ENCODE data around the gene LDAH.

Gene LDAH

DNA sequence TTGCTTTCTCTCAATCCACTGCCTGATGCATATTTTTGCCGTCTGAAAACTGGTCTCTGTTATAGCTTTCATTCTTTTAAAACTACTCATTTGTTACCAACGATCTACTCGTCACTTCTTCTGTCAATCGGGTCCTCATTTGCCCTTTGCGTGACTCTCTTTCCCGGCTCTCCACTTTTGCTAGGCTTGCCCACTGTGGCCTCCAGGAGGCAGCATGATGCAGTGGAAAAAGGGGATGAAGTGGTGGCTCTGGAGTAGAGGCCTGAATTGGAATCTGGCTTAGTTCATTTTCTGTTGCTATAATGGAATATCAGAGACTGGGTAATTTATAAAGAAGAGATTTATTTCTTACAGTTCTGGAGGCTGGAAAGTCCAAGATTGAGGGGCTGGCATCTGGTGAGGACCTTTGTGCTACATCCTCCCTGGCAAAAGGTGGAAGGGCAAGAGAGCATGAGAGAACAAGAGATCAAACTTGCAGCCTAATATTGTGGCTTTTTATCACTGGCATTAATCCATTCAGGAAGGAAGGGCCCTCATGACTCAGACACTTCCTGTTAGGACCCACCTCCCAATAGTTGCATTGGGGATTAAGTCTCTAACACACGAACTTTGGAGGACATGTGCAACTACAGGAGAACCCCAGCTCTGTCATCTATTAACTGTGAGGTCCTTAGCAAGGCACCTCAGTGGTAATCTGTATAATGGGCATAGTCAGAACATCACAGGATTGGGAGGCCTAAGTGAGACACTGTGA is 140.6 kb downstream of the LDAH start:
- no peak for DNase-seq (ENCODE audit: low read depth in 1 of 2, low spot score in 1 of 2)

DNA sequence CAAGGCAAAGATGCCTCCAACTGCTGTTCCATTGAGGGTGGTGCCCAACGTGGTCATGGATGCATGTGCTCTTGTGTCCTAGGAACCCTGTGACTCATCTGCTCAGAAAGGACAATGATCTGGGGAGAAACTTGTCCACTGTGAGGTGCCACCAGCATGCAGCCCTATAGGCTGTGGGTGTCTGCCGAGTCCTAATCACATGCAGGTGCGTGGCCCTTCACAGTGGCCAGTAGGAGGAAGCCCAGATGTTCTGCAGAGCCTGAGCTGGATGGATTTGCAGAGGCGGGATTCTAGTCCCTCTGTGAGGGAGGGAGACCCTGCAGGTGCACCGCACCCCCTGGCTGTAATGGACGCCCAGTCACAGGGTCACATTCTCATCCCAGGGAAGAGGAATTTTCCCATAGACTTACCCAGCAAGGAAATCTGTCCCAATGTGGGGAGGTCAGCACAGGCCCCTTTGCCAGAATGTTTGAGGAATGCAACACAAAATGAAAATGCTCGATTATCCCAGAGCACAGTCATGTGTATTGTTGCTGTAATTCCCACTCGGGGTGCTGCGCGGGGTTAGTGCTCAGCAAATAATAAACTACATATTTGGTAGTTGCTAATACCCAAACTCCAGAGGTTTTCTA is 142.0 kb downstream of the LDAH start:
- no peak for DNase-seq (ENCODE audit: low read depth in 1 of 2, low spot score in 1 of 2)

DNA sequence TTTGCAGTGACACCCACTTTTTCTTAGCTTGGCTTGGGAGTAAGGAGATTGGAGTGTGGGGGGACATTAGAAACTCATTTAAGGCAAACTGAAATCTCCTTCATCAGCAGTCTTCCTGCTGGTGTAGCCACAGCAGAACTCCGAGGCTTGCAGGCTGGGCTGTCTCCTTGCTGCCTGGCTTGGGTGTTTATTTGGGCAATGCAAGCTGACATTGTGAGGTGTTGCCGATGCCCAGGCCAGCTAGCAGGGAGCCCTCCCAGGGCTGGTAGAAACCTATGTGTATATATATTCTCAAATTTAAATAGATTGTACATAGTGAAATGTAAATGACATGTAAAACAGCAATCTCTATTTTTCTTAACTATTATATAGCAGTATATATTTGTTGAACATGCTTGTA is 144.1 kb downstream of the LDAH start:
- no peak for DNase-seq (ENCODE audit: low read depth in 1 of 2, low spot score in 1 of 2)

DNA sequence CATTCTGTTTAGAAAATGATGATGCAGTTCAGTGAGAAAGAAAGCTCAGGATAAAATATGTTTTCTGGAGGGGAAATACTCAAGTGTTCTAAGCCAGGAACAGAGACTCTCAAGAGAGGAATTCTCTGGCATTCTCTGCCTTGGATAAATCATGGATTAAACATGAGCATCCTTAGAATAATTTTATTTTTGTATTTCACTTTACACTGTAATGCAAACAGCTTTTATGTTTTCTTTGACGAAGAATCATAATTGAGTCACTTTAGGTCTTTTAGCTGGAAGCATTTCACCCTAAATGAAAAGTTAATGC is 144.9 kb downstream of the LDAH start:
- DNase-seq (ENCODE audit: low read depth in 1 of 2, low spot score in 1 of 2), result no peak

DNA sequence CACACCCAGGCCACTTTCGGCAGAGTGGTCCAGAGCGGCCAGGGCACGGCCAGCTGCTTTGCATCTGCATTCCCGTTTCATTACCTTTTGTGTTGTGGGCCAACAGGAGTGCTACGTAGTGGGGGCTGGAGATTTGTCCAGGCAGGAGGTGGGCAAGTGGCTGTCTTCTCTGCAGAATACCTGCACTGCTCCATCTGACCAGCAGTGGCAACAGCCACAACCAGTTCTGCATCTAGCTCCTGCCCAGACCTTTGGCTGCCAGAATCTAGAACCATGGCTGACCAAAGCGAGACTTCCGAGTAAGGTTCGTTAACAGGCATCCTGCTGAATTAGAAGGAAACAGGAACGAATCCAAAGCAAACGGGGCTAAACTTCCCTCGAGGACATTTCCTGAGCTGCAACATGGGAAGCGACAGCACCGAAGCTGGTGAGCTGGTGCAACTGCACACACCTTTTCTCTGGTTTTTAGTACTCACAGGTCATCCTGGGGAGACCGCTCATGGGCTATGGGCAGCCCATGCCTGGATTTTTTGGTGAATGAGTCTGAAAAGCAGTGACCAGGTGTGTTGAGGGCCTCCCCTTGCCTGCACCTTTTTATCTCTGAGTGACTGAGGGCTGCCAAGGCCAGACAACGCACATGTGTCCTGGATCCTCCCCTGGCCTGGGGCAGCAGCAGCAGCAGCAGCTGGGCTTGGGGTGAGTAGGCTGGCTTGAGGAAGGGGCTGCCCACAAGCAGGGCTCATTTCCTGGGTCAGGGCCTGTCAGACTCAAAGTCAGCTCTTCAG is 145.4 kb downstream of the LDAH start:
- no peak for DNase-seq (ENCODE audit: low read depth in 1 of 2, low spot score in 1 of 2)

DNA sequence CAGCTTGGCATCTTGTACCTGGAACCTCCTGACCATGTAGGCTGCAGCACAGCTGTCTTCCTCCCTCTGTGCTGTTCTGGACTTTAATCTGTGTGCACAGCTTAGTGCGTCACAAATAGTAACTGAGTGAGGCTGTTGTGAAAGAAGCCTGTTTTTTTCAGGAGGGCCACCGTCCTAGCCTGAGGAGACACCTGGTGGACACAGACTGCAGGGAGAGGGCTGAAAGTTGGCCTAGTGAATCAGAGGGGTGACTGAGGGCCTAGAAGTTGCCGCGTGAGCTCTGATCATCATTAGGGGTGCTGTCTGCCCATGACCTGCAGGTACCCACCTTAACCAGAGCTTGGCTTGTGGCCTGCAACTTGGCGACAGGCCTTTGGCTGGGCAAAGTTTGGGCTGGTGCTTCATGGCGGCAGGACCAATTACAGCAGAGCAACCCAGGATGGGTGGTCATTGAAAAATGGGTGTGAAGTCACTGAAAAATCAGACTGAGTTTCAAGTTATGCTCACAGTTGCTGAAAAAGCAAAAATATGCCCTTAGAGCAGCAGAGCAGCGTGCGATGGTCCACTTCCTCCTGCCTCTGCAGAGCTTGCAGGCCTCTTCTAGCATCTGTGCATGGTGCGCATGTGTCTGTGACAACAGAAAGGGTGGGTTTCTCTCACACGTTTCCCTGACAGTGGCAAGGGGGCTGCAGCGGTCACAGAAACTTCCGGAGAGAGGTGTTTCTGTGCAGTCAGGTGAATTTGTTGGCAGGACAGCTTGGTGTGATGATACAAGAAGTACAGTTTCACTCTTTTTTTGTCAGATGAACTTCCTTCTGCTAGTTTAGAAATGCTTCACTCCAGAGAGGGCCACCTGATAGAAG is 146.3 kb downstream of the LDAH start:
- no peak for DNase-seq (ENCODE audit: low read depth in 1 of 2, low spot score in 1 of 2)

DNA sequence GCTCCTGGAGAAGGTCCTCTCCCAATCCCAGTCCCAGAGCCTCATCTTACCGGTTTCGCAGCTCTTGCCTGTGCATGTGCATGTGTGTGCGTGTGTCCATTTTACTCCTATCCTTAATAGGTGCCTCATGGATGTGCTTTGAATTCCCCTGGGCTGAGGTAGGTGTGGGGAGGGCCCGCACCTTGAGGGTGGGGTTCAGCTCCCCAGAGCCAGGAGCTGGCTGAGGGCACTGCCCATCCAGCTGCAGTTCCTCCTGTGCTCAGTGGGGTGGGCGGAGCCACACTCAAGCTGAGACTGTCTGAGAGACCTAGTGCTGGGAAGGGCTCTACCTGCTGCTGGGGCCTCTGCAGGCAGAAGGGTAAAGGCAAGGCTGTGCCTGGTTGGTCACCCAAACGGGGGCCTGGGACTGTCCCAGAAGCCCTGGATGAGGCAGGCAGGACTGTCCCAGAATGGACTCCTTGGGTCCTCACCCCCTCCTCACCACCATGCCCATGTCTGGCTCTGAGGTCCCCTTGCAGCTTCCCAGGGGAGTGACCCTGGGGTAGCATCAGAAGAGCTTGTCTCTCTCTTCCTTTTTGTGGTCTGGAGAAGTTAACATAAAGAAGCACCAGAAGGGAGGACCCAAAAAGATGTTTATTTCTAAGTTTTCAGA is 147.1 kb downstream of the LDAH start:
- no peak for DNase-seq (ENCODE audit: low read depth in 1 of 2, low spot score in 1 of 2)

DNA sequence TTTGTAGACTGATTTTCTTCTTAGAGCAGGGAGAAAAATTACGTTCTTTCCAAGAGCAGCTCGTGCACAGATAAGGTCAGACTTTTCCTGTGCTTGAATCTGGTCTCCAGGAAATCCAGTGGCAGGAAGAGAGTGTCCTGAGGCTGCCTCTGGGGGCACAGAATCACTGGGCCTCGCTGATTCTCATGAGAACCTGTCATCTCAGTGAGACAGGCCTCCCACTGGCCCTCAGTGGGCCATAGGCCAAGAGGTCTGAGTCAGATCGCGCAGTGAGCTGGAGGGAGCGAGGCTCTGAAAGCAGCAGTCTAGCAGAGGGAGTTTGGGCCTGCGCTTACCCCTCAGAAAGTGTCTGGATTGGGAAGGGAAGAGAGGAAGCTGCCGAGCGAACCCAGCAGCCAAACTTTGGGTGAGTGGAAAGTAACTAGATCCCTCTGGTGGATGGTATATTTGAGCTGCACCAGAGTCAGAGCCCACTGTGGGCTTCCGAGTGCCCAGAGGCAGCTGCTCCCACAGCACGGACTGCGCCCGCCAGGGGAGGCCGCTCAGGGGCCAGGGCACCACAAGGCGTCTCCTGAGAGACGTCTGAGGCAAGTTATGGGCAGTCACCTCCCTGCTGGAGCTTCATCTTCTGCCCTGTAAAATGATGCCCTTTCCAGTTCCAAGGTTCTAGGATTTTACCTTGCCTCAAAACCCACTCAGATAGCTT is 147.8 kb downstream of the LDAH start:
- DNase-seq (ENCODE audit: low read depth in 1 of 2, low spot score in 1 of 2), result no peak

DNA sequence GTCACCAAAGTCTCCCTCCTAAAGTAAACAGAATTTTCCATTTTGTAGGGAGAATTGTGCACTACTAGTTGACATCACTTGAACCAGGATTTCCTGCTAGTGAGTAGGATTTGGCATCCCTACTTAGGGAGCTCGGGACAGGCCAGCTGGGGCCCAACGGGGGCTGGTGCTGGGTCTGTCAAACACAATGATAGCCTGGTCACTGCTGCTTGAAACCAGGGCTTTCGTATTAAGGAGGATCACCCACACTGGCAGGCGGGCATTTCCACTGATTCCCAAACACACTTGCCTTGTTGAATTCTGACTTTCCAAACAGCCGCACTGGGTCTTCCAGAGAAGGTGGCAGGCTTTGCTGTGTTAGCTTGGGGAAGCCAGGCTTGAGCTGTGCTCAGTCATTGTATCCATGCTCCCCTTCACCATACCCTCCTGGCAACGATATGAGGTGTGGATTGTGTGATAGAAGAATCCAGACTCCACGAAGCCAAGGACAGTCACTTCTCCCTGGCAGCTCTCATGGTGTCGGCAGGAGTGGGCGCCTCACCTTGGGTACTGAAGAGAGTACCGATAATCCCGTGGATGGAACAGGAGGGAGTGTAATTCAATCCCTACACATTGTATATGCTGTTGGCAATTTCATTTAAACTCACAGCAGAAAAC is 148.5 kb downstream of the LDAH start:
- no peak for DNase-seq (ENCODE audit: low read depth in 1 of 2, low spot score in 1 of 2)

DNA sequence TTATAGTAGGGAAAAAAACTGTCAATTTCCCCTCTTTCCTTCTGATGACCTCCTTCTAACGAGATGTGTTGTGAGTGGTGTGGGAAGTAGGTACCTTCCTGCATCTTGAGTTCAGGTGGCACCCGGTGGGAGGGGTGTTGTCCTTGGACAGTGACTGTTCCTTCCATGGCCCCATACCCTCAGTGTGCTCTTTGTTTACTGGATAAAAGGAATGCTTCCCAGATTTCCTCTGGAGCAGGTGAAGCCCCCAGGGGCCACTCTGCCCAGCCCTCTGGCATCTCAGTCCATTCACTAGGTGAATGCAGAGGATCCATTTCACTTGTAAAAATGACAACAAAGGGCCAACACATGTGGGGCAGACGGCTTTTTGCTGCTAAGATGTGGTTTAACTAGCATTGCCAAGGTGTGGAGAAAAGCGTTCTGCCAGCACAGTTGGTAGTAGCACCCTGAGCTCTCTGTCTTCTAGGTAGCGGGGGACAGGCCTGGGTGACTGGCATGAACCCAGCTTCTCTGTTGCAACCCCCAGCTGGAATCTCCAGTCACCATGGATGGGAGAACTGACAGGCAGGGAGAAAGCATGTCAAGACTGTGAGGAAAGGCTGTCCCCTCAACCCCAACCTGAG is 149.1 kb downstream of the LDAH start:
- no peak for DNase-seq (ENCODE audit: low read depth in 1 of 2, low spot score in 1 of 2)

DNA sequence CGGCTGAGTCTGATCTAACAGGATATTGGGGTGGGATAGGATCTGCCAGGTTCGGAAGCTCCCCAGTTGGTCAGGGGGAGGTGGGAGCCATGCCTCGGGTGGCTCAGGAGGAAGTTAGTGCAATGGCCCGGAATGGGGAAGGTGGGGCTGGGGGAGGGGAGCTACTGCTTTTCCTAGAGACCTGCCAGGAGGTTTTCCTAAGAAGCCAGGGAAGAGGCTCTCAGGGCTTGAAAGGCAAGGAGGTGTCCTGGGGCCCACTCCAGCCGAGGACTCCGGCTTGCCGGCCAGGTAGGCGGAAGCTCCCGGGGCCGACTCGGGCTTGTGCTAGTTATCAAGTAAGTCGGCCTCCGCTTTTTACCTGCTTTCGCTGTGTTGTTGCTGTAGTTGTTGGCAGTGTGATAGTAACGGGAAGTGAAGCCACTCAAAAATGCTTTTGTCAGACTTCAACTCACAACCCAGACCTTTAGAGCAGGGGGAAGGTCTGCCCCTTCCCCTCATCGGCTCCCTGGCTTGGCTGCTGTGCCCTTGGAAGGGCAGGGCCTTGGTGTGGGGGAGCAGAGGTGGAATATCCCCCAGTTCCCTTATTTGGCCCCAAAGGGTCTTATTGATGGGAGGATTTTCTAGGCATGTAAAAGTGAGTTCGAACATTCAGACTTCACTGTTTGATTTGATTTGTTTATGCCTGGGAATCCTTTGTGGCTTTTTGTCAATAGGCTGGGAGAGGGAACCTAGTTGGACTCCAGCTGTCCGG is 150.5 kb downstream of the LDAH start:
- DNase-seq (ENCODE audit: low read depth in 1 of 2, low spot score in 1 of 2), result no peak

DNA sequence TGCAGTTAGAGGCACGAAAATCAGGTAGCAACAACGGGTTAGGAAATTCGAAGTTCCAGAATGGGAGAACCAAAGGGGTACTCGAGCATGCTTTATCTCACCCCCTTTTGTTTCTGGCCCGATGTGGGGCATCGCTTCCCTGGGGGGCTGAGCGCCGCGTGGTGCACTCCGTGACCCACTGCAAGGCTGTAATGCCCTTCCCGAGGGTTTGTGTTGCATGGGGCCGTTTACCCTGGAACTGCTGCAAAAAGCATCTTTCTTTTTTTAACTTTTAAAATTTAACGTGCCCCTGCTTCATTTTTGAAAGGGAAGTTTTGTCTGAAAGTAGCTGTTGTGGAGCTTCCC is 151.2 kb downstream of the LDAH start:
- no peak for DNase-seq (ENCODE audit: low read depth in 1 of 2, low spot score in 1 of 2)

DNA sequence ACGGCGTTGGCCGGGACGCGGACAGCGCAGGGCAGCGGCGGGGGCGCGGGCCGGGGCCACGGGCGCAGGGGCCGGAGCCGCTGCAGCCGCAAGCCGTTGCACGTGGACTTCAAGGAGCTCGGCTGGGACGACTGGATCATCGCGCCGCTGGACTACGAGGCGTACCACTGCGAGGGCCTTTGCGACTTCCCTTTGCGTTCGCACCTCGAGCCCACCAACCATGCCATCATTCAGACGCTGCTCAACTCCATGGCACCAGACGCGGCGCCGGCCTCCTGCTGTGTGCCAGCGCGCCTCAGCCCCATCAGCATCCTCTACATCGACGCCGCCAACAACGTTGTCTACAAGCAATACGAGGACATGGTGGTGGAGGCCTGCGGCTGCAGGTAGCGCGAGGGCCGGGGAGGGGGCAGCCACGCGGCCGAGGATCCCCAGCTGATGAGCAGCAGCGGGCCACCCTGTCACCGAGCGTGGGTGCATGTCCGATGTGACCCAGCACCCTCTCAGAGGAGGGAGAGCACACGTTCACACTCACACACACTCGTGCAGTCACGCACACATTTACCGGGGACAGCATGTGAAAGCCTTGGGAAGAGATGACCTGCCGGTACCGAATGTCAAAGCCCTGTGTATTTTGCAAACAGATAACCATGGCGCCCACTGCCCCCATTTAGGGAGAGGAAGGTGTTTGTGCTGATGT is 151.7 kb downstream of the LDAH start:
- no peak for DNase-seq (ENCODE audit: low read depth in 1 of 2, low spot score in 1 of 2)

DNA sequence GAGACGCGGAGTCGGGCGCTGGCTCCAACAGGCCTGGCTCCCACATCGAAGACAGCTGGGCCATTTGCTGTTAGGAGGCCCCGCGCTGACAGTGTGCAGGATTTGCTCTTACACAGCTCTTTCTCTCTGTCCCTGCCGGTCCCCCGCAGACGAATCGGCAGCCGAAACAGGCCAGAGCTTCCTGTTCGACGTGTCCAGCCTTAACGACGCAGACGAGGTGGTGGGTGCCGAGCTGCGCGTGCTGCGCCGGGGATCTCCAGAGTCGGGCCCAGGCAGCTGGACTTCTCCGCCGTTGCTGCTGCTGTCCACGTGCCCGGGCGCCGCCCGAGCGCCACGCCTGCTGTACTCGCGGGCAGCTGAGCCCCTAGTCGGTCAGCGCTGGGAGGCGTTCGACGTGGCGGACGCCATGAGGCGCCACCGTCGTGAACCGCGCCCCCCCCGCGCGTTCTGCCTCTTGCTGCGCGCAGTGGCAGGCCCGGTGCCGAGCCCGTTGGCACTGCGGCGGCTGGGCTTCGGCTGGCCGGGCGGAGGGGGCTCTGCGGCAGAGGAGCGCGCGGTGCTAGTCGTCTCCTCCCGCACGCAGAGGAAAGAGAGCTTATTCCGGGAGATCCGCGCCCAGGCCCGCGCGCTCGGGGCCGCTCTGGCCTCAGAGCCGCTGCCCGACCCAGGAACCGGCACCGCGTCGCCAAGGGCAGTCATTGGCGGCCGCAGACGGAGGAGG is 152.4 kb downstream of the LDAH start:
- DNase-seq (ENCODE audit: low read depth in 1 of 2, low spot score in 1 of 2), result no peak

DNA sequence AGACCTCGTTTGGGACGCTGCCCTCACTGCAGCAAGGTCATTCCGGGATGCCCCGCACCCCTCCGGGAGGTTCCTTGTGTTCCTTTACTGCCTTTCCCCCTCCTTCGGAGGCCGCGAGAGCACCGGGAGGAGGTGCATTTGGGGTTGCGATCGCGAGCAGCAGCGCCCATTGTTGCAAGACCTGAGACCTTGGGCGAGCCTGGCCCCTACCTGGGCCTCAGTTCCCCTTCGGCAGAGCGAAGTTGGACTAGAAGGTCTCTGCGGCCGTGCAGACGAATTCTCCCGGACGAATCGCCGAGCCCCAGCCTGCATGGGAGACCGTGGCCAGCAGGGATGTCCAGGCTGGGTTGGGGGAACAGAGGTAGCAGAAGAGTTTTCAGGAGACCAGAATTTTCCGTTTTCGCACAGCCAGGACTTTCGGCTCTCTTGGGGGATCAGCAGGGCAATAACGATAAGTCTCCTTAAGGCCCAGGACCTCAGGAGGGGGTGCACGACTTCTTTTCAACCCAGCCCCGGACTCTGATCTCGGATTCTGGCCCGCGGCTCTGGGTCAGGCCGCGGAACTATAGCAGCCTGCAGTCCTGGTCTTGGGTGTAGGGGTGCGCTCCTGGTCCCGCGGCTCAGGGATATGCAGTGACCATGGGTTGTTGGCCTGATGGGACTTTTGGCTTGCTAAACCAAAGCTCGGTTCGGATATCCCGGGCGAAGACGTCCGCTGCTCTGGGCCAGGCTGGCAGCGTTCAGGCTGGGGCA is 153.2 kb downstream of the LDAH start:
- DNase-seq (ENCODE audit: low read depth in 1 of 2, low spot score in 1 of 2), result no peak

DNA sequence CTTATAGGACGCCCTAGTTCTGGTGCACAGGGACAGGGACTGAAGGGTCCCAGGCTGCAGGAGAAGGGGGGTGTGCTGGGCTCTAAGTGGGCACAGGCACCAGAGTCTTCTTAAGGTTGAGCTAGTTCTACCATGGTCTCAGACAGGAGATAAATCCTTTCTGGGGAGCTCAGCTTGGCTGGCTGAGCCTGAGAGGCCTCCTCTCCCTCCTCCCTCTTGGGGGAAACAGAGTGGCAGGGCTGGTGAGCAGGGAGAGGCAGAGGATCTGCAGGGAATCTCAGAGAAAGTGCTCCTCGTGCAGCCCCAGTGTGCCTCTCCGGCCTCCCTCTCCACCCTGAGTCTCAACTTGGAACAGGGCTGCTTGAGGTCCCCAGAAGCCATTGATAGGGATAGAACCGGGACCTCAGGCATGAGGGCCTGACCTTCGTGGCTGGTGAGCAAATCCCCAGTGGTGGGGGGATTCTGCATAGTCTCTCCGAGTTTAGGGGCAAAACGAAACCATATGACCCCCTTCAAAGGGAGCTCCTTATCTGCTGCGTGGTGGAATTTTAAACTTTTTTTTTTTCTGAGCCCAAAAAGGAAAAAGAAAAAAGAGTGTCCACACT is 153.9 kb downstream of the LDAH start:
- no peak for DNase-seq (ENCODE audit: low read depth in 1 of 2, low spot score in 1 of 2)

All from activated T-helper 1 cell treated with anti-CD3 and anti-CD28 coated beads, Interleukin-2, amount 50 U/mL, for 16 hours (primary cell).